NCI-H2081 treated with DMSO at 0.1 percent for 48 hours (cell line): ENCODE data around the gene RESP18.
"Not testable (repeated sequence)": the region's sequence is repeated elsewhere in the genome, so short reads cannot be mapped to it uniquely, and the experiment has no call there.

ENCODE experiments used
- DNase-seq: peaks from one replicate; lab custom pipeline; 2025; lab: John Stamatoyannopoulos, UW

Gene RESP18

DNA sequence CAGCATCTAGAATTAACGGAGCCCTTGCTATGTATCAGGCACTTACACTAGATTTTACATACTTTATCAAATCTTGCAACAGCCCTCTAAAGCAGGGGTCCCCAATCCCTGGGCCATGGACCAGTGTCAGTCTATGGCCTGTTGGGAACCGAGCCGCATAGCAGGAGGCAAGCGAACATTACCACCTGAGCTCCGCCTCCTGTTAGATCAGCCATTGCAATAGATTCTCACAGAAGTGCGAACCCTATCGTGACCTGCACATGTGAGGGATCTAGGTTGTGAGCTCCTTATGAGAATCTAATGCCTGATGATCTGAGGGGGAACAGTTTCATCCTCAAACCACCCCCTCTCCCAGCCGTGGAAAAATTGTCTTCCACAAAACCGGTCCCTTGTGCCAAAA is 39.9 kb downstream of the RESP18 start:
- DNase-seq: no peak

DNA sequence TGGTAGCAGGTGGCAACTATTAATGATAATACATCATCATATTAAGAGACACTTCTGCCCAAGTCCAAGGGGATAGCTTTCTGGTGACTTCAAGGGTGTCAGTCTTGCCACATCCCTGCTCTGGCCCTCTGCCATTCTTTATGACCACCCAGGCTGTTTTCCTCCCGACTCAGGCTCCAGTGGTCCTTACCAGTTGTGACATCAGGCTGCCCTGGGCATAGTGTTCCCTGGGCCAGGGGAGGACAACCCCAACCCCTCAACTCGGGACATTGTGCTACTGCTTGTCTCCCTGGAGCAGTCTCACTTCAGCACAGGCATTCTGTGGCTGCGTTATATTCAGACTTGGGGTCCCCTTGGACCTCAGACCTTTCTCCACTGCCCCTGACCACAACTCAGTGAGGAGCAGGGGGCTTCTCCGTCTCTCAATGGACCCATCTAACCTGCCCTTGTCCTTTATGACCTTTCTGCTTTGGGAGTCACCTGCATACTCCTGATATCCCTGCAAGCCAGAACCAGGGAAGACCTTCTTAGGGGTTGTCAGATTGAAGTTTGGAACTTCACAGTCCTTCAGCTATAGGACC is 40.5 kb downstream of the RESP18 start:
- no peak for DNase-seq

DNA sequence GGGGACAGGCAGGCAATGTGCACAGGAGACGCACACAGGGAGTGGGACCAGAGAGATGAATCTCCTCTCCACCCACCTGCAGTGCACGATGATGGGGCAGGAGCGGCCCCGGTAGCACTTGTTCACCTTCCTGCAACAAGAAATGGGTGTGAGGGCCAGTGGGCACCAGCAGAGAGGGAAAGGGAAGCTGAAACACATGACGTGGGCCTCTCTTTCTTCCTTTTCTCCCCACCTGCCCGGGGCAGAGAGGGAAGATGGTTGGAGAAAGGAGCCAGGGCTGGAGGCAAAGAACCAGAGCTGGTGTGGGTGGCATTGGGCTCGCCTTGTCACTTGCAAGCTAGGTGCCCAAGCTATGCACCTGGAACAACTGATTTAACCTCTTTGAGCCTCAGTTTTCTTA is 41.1 kb downstream of the RESP18 start:
- no peak for DNase-seq

- no peak for DNase-seq
Measured at GRCh38 chr2:219290381-219291171, 42.0 kb downstream of the RESP18 start.

GRCh38 chr2:219289537-219290361 is 42.8 kb downstream of the RESP18 start:
- DNase-seq: no peak

DNA sequence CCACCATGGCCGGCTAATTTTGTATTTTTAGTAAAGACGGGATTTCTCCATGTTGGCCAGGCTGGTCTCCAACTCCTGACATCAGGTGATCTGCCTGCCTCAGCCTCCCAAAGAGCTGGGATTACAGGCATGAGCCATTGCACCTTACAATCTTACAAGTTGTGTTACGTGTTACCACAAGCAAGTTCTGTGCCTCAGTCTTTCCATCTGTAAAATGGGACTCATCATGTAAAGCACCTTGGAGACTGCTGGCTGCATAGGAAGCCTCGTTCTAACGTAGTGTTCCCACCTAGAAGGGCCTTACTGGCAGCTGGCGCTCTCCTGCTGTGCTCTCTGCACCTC is 43.4 kb downstream of the RESP18 start:
- no peak for DNase-seq

DNA sequence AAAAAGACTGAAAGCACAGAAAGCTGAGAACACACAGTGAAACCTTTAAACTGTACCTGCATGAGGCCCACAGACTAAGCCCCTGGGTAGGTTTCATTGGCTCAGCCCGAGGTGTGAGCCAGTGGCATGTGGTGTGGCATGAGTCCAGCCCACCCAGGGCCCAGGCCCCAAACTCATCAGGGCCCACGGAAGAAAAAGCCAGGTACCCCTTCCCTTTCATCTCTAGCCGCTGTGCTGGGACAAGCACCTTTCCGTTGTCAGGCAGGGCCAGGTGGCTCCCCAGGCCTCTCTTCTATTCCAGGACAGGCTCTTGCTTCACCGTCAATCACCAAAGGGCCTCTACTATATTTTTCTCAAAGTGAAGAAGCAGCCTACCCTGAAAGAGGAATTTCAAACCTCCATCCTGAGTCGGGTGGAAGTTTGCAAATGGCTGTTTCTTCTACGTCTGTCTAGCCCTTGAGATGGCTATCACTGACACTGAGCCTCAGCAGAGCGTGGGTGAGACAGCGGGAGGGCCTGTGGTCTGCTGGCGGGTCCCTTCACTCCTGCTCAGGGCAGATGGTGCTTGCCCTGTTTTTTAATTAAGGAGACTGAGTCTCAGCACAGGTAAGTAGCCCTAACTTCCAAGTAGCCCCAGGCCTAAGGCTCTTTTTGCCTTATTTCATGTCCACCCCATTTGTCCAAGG is 44.8 kb downstream of the RESP18 start:
- no peak for DNase-seq

- DNase-seq: not testable (repeated sequence)
Measured at GRCh38 chr2:219287116-219287440, 45.5 kb downstream of the RESP18 start.

- no peak for DNase-seq
Measured at GRCh38 chr2:219286436-219287115, 46.0 kb downstream of the RESP18 start.

DNA sequence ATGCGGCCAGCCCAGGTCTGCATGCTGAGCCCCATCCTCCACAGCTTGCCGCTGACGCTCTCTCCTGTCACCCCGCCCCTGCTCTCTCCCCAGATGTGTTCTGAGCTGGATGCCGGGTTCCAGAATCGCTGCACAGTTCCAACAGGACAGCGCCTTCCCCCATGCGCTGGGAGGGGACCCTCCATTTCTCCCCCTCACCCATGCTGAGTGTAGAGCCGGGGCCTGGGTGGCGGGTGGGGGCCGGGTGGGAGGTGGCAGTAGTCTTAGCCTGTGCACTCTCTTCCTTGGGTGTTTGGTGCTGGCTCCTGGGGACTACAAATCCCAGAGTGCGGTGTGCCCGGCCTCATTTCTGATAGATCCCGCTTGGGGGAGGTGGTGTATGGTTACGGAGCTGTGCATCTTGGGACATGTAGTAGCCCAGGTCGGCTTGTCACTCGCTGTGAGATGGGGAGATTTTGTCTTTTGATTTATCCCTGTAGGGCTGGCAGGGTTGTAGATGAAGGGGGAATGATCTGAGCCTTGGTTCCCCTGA is 46.6 kb downstream of the RESP18 start:
- no peak for DNase-seq

GRCh38 chr2:219285373-219285735 is 47.2 kb downstream of the RESP18 start:
- DNase-seq: no peak

DNA sequence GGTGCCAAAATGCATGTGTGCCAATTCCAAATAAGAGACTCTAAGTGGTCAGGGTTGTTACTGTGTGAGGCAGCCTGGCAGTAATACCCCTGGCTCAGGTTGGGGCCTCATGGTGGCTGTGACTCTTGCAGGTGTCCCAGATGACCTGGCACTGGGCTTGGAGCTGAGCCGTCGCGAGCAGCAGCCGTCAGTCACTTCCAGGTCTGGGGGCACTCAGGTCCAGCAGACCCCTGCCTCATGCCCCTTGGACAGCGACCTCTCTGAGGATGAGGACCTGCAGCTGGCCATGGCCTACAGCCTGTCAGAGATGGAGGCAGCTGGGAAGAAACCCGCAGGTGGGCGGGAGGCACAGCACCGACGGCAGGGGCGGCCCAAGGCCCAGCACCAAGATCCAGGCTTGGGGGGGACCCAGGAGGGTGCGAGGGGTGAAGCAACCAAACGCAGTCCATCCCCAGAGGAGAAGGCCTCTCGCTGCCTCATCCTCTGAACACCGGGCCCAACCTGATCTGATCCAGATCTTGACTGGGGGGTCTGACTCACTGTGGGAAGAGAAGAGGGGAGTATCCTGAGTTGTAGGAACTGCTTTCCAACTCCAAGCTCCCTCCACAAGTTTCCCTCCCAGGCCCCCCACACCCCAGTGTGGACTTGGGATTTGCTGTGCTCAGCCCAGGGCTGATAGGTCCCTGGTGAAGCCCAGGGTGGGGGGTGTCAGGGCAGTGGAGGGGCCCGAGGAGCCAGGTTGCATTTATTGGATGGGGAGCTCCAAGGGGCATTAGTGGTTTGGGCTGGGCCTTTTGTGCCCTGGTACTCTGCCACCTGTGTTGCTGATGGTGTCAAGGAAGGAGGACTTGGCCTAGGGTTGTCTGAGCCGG is 47.8 kb downstream of the RESP18 start:
- DNase-seq: no peak

DNA sequence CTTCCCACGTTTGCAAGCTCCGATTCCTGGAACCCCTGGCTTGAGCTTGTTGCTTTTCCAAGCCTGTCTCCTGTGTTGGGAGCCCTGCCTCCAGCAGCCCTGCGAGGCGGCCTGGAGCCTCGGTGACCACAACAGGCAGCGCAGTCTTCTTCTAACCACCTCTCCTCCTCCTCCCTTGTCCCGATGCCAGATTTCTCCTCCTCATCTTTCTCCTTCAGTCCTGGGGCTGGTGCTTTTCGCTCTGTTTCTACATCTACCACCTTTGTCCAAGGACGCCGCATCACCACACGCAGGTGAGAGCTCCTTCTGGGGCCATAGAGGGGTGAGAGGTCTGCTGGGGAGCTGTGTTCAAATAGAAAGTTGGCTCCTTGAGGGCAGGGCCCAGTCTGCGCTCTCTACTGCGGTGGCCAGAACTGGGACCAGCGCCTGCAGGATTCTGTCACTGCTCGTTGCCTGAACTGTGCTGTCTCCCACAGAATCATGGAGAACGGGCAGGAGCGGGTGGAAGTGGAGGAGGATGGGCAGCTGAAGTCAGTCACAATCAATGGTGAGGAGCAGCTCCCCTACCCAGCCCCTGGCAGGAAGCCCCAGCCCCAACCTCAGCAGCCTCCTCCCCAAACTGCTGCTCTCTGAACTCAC is 49.5 kb downstream of the RESP18 start:
- no peak for DNase-seq

GRCh38 chr2:219282375-219282774 is 50.2 kb downstream of the RESP18 start:
- no peak for DNase-seq

DNA sequence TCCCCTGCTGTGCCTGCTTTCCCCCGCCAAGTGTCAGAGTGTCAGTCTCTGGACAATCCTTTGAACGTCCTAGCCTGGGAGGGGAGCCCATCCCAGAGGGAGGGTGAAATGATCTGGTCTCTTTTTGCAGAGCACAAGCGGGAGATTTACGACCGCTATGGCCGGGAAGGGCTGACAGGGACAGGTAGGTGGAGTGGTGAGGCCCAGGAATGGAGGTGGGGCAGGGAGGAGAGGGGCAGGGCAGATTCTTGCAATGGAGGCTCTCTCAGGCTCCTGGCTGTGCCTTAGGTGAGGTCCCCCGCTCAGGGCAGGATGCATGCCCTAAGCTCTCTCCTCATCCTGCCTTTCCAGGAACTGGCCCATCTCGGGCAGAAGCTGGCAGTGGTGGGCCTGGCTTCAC is 51.0 kb downstream of the RESP18 start:
- DNase-seq: no peak

DNA sequence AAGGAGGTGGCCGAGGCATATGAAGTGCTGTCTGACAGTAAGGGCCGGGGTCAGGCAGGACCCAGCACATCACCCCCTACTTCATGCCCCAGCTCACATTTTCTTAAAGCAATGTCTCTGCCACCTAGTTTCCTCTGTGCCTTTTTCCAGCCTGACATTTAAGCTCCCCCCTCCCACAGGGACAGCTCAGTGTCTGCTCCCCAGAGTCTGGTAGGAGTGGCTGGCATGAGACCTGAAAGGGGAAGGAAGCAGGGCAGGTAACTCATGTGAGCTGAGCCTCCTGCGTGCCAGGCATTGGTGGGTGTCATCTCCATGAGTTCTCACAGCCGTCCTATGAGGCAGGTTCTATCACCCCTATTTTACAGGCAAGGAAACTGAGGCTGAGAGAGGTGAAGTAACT is 51.9 kb downstream of the RESP18 start:
- DNase-seq: no peak

- no peak for DNase-seq
Measured at GRCh38 chr2:219279916-219280516, 52.5 kb downstream of the RESP18 start.

DNA sequence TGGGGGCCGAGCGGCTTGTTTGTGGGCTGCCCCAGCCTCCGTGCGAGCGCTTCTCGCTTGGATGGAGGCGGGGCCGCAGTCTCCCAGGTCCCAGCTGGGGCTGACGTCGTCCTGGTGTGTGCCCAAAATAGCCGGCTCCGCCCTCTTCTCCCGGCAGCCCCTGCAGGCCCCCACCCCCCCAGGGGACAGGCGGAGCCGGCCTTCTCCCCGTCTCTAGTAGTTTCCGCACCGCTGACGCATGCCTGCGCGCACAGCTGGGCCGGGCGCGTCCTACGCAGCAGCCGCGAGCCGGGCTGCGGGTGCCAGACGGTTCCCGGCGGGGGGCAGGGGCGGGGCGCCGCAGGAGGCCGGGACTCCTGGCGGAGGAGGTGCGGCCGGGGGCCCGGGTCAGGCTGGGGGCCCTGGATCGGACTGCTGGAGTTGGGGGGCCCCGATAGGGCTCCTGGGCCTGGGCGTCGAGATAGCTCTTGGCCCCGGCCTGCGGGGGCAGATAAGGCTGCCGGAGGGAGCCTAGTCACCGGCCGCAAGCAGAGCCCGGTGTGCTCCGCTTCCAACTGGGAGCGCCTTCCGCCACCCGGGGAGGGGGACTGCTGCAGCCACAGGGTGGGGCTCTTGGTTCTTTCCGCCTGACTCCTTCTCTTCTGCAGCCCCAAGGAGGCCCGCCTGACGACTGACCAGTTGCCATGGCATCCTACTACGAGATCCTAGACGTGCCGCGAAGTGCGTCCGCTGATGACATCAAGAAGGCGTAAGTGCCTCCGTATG is 53.2 kb downstream of the RESP18 start, which contains the start of gene DNAJB2:
TSS of gene DNAJB2 (plus strand) at position 216 of the 765 bp plus-strand sequence. CDS start at position 684, 468 bp downstream.
- DNase-seq: peak; percentile 66

DNA sequence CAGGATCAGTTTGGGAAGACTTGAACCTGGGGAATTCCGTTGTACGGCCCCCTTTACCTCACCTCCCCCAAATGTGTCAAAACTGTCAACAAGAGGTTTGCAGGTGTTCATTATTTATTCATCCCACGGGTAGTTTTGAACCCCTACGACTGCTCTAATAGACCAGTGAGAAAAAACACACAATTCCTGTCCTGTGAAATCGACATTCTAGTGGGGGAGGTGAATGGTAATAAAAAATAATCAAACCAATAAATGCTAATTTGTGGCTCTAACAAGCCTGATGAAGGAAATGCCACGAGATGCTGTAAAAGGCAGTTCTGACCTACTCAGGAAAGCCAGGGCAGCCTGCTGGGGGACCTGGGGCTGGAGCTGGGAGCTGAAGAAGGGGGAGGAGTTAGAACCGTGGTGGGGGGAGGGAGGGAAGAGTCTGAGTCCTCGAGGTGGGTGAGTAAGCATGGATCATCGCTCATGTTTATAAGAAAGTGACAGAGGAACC is 53.8 kb downstream of the RESP18 start:
- DNase-seq: no peak
